MM.1S (cell line): ENCODE data around the gene PRKCA.
"Not testable (repeated sequence)": the region's sequence is repeated elsewhere in the genome, so short reads cannot be mapped to it uniquely, and the experiment has no call there.

ENCODE experiments used
- DNase-seq: peaks from one replicate; pipeline ENCODE4 v3.0.0-alpha.2; 2015
- H2AFZ ChIP-seq: fragments of 300-600 bp; sonication (generic); 2 replicates; pipeline ENCODE4 v1.6.0; 2016; ENCODE audit warnings: antibody characterized with exemption, low read length
- H3F3A ChIP-seq: fragments of 300-600 bp; sonication (generic); 2 replicates; pipeline ENCODE4 v1.6.1; 2016; ENCODE audit warnings: mild to moderate bottlenecking, antibody characterized with exemption, low read length, moderate library complexity, mixed read lengths; ENCODE audit not compliant: insufficient read depth
- H3K27ac ChIP-seq: fragments of 300-600 bp; sonication (generic); 2 replicates; pipeline ENCODE4 v1.5.1; 2016; ENCODE audit warnings: mild to moderate bottlenecking, low read length
- H3K27me3 ChIP-seq: fragments of 300-600 bp; sonication (generic); replicated peaks from 2 replicates; pipeline ENCODE4 v1.6.0; 2016; ENCODE audit warnings: low read length; ENCODE audit not compliant: insufficient read depth
- H3K36me3 ChIP-seq: fragments of 300-600 bp; sonication (generic); replicated peaks from 2 replicates; pipeline ENCODE4 v1.6.1; 2016; ENCODE audit warnings: mild to moderate bottlenecking, low read length, mixed read lengths; ENCODE audit not compliant: insufficient read depth
- H3K4me1 ChIP-seq: fragments of 300-600 bp; sonication (generic); 2 replicates; pipeline ENCODE4 v1.6.1; 2016; ENCODE audit warnings: low read length, mixed read lengths
- H3K4me2 ChIP-seq: fragments of 300-600 bp; sonication (generic); 2 replicates; pipeline ENCODE4 v1.6.0; 2016; ENCODE audit warnings: low read depth, low read length
- H3K4me3 ChIP-seq: fragments of 300-600 bp; sonication (generic); 2 replicates; pipeline ENCODE4 v1.5.1; 2016; ENCODE audit warnings: low read length, mixed read lengths
- H3K79me2 ChIP-seq: fragments of 300-600 bp; sonication (generic); 2 replicates; pipeline ENCODE4 v1.6.1; 2016; ENCODE audit warnings: mixed run types, low read length, mixed read lengths
- H3K9ac ChIP-seq: fragments of 300-600 bp; sonication (generic); 2 replicates; pipeline ENCODE4 v1.6.1; 2016; ENCODE audit warnings: low read length, mixed read lengths
- H3K9me2 ChIP-seq: fragments of 300-600 bp; sonication (generic); replicated peaks from 2 replicates; pipeline ENCODE4 v1.6.1; 2016; ENCODE audit warnings: mild to moderate bottlenecking, low read length, mixed read lengths; ENCODE audit not compliant: insufficient read depth
- H3K9me3 ChIP-seq: fragments of 300-600 bp; sonication (generic); replicated peaks from 2 replicates; pipeline ENCODE4 v1.6.1; 2016; ENCODE audit warnings: mild to moderate bottlenecking, low read length, mixed read lengths; ENCODE audit not compliant: insufficient read depth
- H4K20me1 ChIP-seq: fragments of 300-600 bp; sonication (generic); 2 replicates; pipeline ENCODE4 v1.6.1; 2016; ENCODE audit warnings: mild to moderate bottlenecking, low read length, moderate library complexity, mixed read lengths; ENCODE audit not compliant: insufficient read depth
- CTCF ChIP-seq: fragments of 300-600 bp; sonication (generic); IDR thresholded peaks from 2 replicates; pipeline ENCODE4 v1.5.1; 2016; ENCODE audit warnings: antibody characterized with exemption, low read length, mixed read lengths
- EZH2 ChIP-seq: fragments of 300-600 bp; sonication (generic); optimal IDR thresholded peaks from 2 replicates; pipeline ENCODE3; 2017; ENCODE audit warnings: low read depth, mild to moderate bottlenecking, antibody characterized with exemption, low read length, mixed read lengths
- EZH2phosphoT487 ChIP-seq: fragments of 300-600 bp; sonication (generic); IDR thresholded peaks from 2 replicates; pipeline ENCODE4 v1.6.1; 2018; ENCODE audit warnings: antibody characterized with exemption, low read length

PRKCA gene

DNA sequence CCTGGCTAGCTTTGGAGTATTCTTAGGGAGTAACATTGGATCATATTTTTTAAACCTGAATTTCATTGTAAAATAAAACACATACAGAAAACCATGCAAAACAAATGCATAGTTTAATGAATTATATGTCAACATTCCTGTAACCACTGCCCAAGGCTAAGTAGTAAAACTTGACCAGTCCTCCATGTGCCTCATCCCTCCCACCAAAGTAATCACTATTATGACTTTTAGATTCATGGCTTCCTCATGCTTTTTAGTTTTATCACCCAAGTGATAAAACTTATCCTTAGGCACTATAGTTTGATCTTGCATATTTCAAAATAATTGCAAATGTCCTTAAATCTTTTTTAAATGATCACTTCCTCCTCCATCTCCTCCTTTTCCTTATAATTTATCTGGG is 20.4 kb downstream of the PRKCA start:
- no peaks in the 10 kb centered on the region for H4K20me1 ChIP-seq
- no peaks in the 10 kb centered on the region for H3K9me2 ChIP-seq
- peaks cover 27% of the 10 kb centered on the region for H3K79me2 ChIP-seq
- TF ChIP-seq EZH2 (no peak), EZH2phosphoT487 (no peak), CTCF (no peak)
- peaks cover 2% of the 10 kb centered on the region; the same call in 1 of the 2 replicates for H3K4me1 ChIP-seq
- H3K4me3 ChIP-seq, result no peak overlapping the region
- H3K9ac ChIP-seq, result no peak overlapping the region
- H3K27ac ChIP-seq, result no peak overlapping the region
- DNase-seq, result no peak
- no peak overlapping the region for H3K4me2 ChIP-seq
- peaks cover 3% of the 10 kb centered on the region; the same call in 1 of the 2 replicates for H3K36me3 ChIP-seq
- no peaks in the 10 kb centered on the region for H3F3A ChIP-seq
- no peak overlapping the region for H2AFZ ChIP-seq
- no peaks in the 10 kb centered on the region for H3K9me3 ChIP-seq
- H3K27me3 ChIP-seq, result no peaks in the 10 kb centered on the region

DNA sequence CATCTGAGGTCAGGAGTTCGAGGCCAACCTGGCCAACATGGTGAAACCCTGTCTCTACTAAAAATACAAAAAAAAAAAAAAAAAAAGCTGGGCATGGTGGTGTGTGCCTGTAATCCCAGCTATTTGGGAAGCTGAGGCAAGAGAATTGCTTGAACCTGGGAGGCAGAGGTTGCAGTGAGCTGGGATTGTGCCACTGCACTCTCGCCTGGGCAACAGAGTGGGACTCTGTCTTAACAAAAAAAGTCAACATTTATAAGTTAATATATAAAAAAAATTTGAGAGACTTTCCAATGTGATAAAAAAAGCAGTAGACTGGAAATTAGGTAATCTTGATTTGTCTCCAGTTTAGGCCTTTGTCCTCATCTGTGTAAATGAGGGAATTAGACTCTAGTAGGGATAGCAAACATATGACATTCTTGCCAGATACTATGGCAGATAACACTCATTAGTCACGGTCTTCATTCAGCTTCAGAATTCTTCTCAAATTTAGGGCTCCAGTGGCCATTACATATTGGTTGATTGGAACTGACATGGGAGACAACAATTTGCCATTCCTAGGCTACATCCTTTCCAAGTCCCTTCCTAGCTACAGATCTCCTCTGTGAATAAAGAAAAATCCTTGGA is 22.1 kb downstream of the PRKCA start:
- H3K27ac ChIP-seq, result not testable (repeated sequence)

DNA sequence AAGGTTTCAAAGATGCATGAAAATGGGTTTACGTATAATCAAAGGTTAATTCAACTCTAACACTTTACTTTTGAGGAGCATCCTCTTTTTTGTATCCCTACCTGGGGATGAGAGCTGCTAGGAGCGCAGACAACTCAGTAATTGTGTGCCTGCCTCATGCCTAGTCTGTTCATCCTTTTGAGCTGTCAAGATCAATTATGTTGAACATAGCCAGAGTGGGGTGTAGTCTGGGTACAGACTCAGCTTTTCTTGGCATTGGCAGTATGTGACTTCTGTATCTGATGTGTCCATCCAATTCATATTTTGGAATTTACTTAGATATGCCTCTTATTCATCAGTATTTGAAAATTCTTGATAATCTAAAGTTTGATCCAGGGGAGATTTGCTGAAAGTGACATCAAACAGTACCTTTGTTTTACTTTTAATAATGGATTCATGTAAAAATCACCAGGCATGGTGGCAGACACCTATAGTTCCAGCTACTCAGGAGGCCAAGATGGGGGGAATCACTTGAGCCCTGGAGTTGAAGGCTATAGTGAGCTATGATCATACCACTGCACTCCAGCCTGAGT is 24.1 kb downstream of the PRKCA start:
- H3K4me3 ChIP-seq, result no peak overlapping the region
- TF ChIP-seq EZH2 (no peak), EZH2phosphoT487 (no peak)
- no peak for DNase-seq
- no peaks in the 10 kb centered on the region for H4K20me1 ChIP-seq
- H3K9ac ChIP-seq, result no peak overlapping the region
- H3K36me3 ChIP-seq, result 0 out of 2 replicates have a peak, but pooled peaks cover 3% of the 10 kb centered on the region
- H3F3A ChIP-seq, result no peaks in the 10 kb centered on the region
- peaks cover 50% of the 10 kb centered on the region for H3K79me2 ChIP-seq
- no peaks in the 10 kb centered on the region for H3K9me3 ChIP-seq
- H3K4me1 ChIP-seq, result peaks cover 10% of the 10 kb centered on the region
- no peak overlapping the region for H2AFZ ChIP-seq
- H3K4me2 ChIP-seq, result no peak overlapping the region
- H3K27ac ChIP-seq, result no peak overlapping the region
- no peaks in the 10 kb centered on the region for H3K9me2 ChIP-seq
- H3K27me3 ChIP-seq, result no peaks in the 10 kb centered on the region

More for the DNA sequence above, 22.1 kb downstream of the PRKCA start:
- H3F3A ChIP-seq, H3K9me3 ChIP-seq, H3K4me1 ChIP-seq, H3K4me3 ChIP-seq, H2AFZ ChIP-seq, H3K27me3 ChIP-seq, H3K9me2 ChIP-seq, H3K9ac ChIP-seq, H4K20me1 ChIP-seq, H3K4me2 ChIP-seq, DNase-seq, H3K36me3 ChIP-seq: not testable (repeated sequence)
- H3K79me2 ChIP-seq, result peaks cover 37% of the 10 kb centered on the region

- Histone ChIP-seq H2AFZ (no peak overlapping the region), H3K79me2 (peaks cover 47% of the 10 kb centered on the region), H3K9ac (no peak overlapping the region), H3K9me2 (no peaks in the 10 kb centered on the region), H3K27me3 (no peaks in the 10 kb centered on the region), H3K27ac (no peak overlapping the region), H3K4me1 (peaks cover 10% of the 10 kb centered on the region), H3F3A (no peaks in the 10 kb centered on the region), H3K4me2 (no peak overlapping the region), H3K4me3 (no peak overlapping the region), H4K20me1 (no peaks in the 10 kb centered on the region), H3K9me3 (no peaks in the 10 kb centered on the region), H3K36me3 (no peaks in the 10 kb centered on the region)
- no peak for DNase-seq
- TF ChIP-seq EZH2, result no peak
- no peak for TF ChIP-seq CTCF
- TF ChIP-seq EZH2phosphoT487, result no peak
Observed at GRCh38 chr17:66330646-66331037, 28.2 kb downstream of the PRKCA start.
